Jurkat, Clone E6-1 (cell line): ENCODE measurements around the gene GSC.
"Not testable (repeated sequence)": the region's sequence is repeated elsewhere in the genome, so short reads cannot be mapped to it uniquely, and the experiment has no call there.

Experiments
- DNase-seq: peaks from one replicate; pipeline ENCODE4 v3.0.0-alpha.2; 2011; ENCODE audit warnings: low read depth, low spot score
- H3K4me3 ChIP-seq: 2 replicates; pipeline ENCODE4 v1.5.1; 2011; ENCODE audit warnings: mild to moderate bottlenecking, low read length, control low read depth, moderate library complexity

GSC gene

GRCh38 chr14:94750371-94750770 lies 19.5 kb downstream of the GSC start:
- H3K4me3 ChIP-seq: no peak overlapping the region
- DNase-seq: no peak

- H3K4me3 ChIP-seq: no peak overlapping the region
- peak; percentile 53 for DNase-seq
These were observed 21.1 kb downstream of the GSC start for GRCh38 chr14:94748667-94749347.

DNA sequence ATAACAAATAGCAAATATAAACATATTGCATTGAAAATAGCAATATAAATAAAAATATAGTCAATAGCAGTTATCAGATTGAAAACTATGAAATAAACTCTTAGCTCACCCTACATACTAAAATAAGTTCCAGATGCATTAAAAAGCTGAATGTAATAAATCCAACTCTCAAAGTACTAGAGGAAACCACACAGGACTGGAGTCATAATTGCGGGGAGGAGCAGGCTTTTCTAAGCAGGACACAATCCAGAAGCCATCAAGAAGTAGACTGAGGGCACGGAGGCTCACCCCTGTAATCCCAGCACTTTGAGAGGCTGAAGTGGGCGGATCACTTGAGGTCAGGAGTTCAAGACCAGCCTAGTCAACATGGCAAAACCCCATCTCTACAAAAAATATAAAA lies 22.2 kb downstream of the GSC start:
- H3K4me3 ChIP-seq: no peak overlapping the region

GRCh38 chr14:94747153-94747552 lies 22.8 kb downstream of the GSC start:
- H3K4me3 ChIP-seq, DNase-seq: not testable (repeated sequence)

More for the DNA sequence above, 22.2 kb downstream of the GSC start:
- DNase-seq: no peak

GRCh38 chr14:94746131-94746530 lies 23.8 kb downstream of the GSC start:
- H3K4me3 ChIP-seq: no peak overlapping the region
- no peak for DNase-seq

- no peak for DNase-seq
These were observed 31.2 kb downstream of the GSC start for GRCh38 chr14:94738751-94739150.

DNA sequence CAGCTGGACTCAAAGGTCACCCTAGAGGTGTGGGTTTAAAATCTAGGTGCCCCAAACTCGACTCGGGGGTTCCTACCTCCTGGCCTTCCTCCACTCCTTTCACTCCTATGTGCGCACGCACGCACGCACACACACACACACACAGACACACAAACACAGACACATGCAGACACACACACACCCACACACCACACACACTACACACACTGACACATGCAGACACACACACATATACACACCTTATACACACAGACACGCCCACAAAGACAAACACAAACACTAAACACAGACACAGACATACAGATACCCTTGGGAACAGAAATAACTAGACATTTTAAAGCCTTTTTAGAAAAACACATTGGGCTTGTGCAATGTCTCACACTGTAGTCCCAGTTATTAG lies 31.8 kb downstream of the GSC start:
- no peak for DNase-seq
- H3K4me3 ChIP-seq: no peak overlapping the region

More at GRCh38 chr14:94738751-94739150, 31.2 kb downstream of the GSC start:
- no peak overlapping the region for H3K4me3 ChIP-seq

GRCh38 chr14:94728950-94729349 lies 41.0 kb downstream of the GSC start:
- H3K4me3 ChIP-seq: no peak overlapping the region
- no peak for DNase-seq

GRCh38 chr14:94728440-94728839 lies 41.5 kb downstream of the GSC start:
- DNase-seq, H3K4me3 ChIP-seq: not testable (repeated sequence)

DNA sequence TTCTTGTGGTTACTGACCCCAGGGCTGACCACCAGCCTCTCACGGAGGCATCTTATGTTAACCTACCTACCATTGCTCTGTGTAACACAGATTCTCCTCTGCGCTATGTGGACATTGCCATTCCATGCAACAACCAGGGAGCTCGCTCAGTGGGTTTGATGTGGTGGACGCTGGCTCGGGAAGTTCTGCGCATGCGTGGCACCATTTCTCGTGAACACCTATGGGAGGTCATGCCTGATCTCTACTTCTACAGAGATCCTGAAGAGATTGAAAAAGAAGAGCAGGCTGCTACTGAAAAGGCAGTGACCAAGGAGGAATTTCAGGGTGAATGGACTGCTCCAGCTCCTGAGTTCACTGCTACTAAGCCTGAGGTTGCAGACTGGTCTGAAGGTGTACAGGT lies 43.3 kb downstream of the GSC start:
- DNase-seq, H3K4me3 ChIP-seq: not testable (repeated sequence)

- no peak overlapping the region for H3K4me3 ChIP-seq
- no peak for DNase-seq
These were observed 44.9 kb downstream of the GSC start for GRCh38 chr14:94724993-94725392.

DNA sequence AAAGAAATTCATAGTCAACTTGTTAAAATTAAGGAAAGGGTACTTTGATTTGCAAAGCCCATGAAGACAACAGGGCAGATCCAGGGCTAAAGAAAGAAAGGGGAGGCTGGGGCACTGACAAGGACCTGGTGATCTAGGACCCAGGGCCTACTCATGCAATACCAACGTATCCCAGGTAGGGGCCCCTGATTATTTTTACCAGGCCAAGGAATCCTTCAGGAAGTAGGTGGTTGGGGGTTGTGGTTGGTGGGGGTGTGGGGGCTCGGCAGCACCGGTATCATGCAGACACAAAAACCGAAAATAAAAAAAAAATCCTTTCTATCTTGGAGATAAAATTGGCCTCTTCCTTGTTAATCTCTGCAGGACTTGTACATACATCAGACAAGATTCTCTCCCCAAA lies 47.5 kb downstream of the GSC start:
- H3K4me3 ChIP-seq: no peak overlapping the region
- peak; percentile 8 for DNase-seq
